KMS-11 (cell line): ENCODE data around the gene ATF7IP2.

ENCODE experiments used
- H2AFZ ChIP-seq: fragments of 200-600 bp; sonication (generic); 2 replicates; pipeline ENCODE4 v1.6.1; 2016; ENCODE audit warnings: antibody characterized with exemption, mixed run types, low read depth
- H3K27ac ChIP-seq: fragments of 200-600 bp; sonication (generic); 2 replicates; pipeline ENCODE4 v1.6.1; 2016; ENCODE audit warnings: mild to moderate bottlenecking, mixed run types
- H3K27me3 ChIP-seq: fragments of 200-600 bp; sonication (generic); 2 replicates; pipeline ENCODE4 v1.6.1; 2017; ENCODE audit warnings: mild to moderate bottlenecking, low read depth, mixed run types, moderate library complexity; ENCODE audit not compliant: insufficient read depth
- H3K36me3 ChIP-seq: fragments of 200-600 bp; sonication (generic); 2 replicates; pipeline ENCODE4 v1.6.1; 2017; ENCODE audit warnings: mild to moderate bottlenecking, mixed run types; ENCODE audit not compliant: insufficient read depth
- H3K4me1 ChIP-seq: fragments of 200-600 bp; sonication (generic); 2 replicates; pipeline ENCODE4 v1.6.1; 2016; ENCODE audit warnings: mild to moderate bottlenecking, low read depth, mixed run types; ENCODE audit not compliant: poor library complexity, severe bottlenecking
- H3K4me2 ChIP-seq: fragments of 200-600 bp; sonication (generic); 2 replicates; pipeline ENCODE4 v1.7.0; 2016; ENCODE audit warnings: mild to moderate bottlenecking, mixed run types
- H3K4me3 ChIP-seq: fragments of 200-600 bp; sonication (generic); IDR thresholded peaks from 2 replicates; pipeline ENCODE4 v1.6.1; 2017; ENCODE audit warnings: low read depth, low read length, mixed read lengths; ENCODE audit not compliant: insufficient read depth
- H3K79me2 ChIP-seq: fragments of 200-600 bp; sonication (generic); 2 replicates; pipeline ENCODE4 v1.6.1; 2016; ENCODE audit warnings: low read depth, mixed run types; ENCODE audit not compliant: insufficient read depth
- H3K9ac ChIP-seq: fragments of 200-600 bp; sonication (generic); 2 replicates; pipeline ENCODE4 v1.6.1; 2016; ENCODE audit warnings: mild to moderate bottlenecking, mixed run types
- H4K20me1 ChIP-seq: fragments of 200-600 bp; sonication (generic); 2 replicates; pipeline ENCODE4 v1.6.1; 2016; ENCODE audit warnings: mild to moderate bottlenecking, mixed run types; ENCODE audit not compliant: insufficient read depth
- TF ChIP-seq, protein P1 (sequence below): fragments of 200-600 bp; sonication (generic); conservative IDR thresholded peaks from 2 replicates; pipeline ENCODE4 v1.6.1; 2017; ENCODE audit warnings: low read depth, mild to moderate bottlenecking, antibody characterized with exemption, low read length, moderate library complexity, mixed read lengths

Gene ATF7IP2

DNA sequence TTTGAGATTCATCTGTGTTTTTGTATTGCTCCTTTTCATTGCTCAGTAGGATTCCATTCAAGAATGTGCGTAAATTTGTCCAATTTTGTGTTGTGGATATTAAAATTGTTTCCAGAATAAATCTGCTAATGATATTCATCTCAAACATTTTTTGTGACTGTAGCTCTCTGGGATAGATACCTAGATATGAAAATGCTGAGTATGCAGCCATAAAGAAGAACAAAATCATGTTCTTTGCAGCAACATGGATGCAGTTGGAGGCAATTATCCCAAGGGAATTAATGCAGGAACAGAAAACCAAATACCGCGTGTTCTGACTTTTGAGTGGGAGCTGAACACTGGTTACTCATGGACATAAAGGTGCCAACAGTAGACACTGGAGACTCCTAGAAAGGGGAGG lies 40.2 kb upstream of the ATF7IP2 start:
- Histone ChIP-seq H3K4me3 (no peak overlapping the region), H4K20me1 (no peaks in the 10 kb centered on the region), H3K79me2 (no peaks in the 10 kb centered on the region), H3K4me2 (no peak overlapping the region), H3K27ac (no peak overlapping the region), H3K4me1 (no peaks in the 10 kb centered on the region), H3K36me3 (no peaks in the 10 kb centered on the region), H3K27me3 (no peaks in the 10 kb centered on the region), H3K9ac (no peak overlapping the region), H2AFZ (no peak overlapping the region)
- TF ChIP-seq, protein P1, sequence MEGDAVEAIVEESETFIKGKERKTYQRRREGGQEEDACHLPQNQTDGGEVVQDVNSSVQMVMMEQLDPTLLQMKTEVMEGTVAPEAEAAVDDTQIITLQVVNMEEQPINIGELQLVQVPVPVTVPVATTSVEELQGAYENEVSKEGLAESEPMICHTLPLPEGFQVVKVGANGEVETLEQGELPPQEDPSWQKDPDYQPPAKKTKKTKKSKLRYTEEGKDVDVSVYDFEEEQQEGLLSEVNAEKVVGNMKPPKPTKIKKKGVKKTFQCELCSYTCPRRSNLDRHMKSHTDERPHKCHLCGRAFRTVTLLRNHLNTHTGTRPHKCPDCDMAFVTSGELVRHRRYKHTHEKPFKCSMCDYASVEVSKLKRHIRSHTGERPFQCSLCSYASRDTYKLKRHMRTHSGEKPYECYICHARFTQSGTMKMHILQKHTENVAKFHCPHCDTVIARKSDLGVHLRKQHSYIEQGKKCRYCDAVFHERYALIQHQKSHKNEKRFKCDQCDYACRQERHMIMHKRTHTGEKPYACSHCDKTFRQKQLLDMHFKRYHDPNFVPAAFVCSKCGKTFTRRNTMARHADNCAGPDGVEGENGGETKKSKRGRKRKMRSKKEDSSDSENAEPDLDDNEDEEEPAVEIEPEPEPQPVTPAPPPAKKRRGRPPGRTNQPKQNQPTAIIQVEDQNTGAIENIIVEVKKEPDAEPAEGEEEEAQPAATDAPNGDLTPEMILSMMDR = no peak

DNA sequence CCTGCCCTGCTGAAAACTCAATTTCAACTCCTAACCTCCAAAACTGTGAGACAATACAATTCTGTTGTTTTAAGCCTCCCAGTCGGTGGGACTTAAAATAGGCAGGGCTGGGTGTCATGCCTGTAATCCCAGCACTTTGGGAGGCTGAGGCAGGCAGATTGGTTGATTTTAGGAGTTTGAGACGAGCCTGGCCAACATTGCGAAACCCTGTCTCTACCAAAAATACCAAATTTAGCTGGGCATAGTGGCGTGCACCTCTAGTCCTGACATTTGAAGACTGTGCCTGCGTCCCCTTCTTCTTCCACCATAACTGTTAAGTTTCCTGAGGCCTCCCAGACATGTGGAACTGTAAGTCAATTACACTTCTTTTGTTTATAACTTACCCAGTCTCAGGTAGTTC lies 36.0 kb upstream of the ATF7IP2 start:
- Histone ChIP-seq H3K79me2 (no peaks in the 10 kb centered on the region), H4K20me1 (no peaks in the 10 kb centered on the region), H3K9ac (no peak overlapping the region), H3K27me3 (no peaks in the 10 kb centered on the region), H3K36me3 (no peaks in the 10 kb centered on the region), H3K4me2 (no peak overlapping the region), H2AFZ (no peak overlapping the region), H3K27ac (no peak overlapping the region), H3K4me3 (no peak overlapping the region), H3K4me1 (no peaks in the 10 kb centered on the region)
- TF ChIP-seq, protein P1 = no peak

DNA sequence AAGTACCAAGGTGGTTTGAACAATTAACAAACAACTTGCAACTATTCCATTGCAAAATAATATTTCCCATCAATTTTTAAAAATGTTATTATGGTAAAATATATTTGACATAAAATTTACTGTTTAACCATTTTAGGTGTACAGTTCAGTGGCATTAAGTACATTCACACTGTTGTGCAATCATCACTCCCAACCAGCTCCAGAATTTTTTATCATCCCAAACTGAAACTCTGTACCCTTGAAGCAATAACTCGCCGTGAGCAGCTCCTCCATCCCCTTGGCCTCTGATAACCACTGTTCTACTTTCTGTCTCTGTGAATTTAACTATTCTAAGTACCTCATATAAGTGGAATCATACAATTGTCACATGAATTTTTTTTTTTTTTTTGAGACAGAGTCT lies 33.6 kb upstream of the ATF7IP2 start:
- Histone ChIP-seq H3K9ac (no peak overlapping the region), H3K27ac (no peak overlapping the region), H2AFZ (no peak overlapping the region), H3K27me3 (no peaks in the 10 kb centered on the region), H3K36me3 (no peaks in the 10 kb centered on the region), H3K4me3 (no peak overlapping the region), H4K20me1 (no peaks in the 10 kb centered on the region), H3K4me2 (no peak overlapping the region), H3K79me2 (no peaks in the 10 kb centered on the region), H3K4me1 (no peaks in the 10 kb centered on the region)
- TF ChIP-seq, protein P1 = no peak

DNA sequence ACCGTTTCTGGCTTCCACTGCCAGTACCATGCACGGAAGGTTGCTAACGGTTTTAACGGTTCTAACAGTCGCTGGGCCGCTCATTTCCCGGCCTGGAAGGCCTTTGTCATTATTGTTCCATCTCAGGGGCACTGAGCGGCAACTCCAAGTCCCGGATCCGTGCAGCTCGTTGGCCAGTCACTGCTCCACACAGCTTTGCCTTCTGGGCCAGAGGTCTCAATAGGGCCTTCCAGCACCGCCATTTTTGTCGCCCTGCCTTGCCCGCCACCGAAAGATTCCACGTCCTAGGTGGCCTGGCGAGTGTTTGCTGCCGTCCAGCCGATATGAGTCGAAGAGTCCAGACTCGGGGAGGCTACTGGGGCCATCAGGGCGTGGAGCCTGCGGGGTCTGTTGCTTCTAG lies 30.3 kb upstream of the ATF7IP2 start:
- no peaks in the 10 kb centered on the region for H3K4me1 ChIP-seq
- no peak overlapping the region for H3K4me3 ChIP-seq
- no peak overlapping the region for H3K9ac ChIP-seq
- H2AFZ ChIP-seq = no peak overlapping the region
- H3K27me3 ChIP-seq = no peaks in the 10 kb centered on the region
- no peak overlapping the region for H3K27ac ChIP-seq
- H3K4me2 ChIP-seq = no peak overlapping the region
- TF ChIP-seq, protein P1 = no peak
- no peaks in the 10 kb centered on the region for H3K36me3 ChIP-seq
- no peaks in the 10 kb centered on the region for H4K20me1 ChIP-seq
- no peaks in the 10 kb centered on the region for H3K79me2 ChIP-seq
